ENCODE measurements around the gene XPR1.
"Not testable (repeated sequence)": the region's sequence is repeated elsewhere in the genome, so short reads cannot be mapped to it uniquely, and the experiment has no call there.

Gene XPR1

DNA sequence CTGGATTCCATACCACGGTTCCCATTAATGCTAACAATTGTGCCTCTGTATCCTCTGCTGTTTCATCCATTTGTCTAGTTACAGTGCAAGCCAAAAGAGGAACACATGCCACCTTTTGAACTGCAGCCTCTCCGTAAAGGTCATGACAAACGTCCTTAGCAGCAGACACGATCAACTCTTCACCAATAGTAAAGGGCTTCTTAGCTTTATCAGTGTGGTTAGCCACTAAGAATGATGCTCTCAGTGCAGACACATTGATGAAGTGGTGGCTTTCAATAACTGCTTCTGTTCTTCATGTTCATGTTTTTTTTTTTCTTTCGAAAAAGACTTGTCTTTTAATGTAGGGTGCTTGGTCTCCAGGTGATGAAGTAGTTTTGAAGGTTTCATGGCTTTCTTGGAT lies 14.3 kb downstream of the XPR1 start:
- no peak for DNase-seq

DNA sequence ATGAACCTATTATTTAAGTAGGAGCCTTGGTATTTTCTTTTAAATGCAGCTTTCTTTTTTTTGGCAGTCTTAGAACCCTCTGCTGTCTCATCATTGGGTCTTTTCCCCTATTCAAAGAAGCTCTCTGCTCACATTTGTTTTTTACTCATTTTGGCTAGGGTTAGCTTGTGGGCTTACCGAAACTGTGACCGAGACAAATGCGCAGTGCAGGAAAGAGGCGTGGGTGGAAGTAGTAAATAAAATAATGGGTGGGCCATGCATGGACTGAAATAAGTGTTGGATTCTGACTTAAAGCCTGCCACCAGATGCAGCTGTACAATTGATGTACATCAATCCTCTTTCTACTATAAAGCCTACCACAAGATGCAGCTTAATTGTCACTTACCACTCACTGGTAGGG lies 14.7 kb downstream of the XPR1 start:
- no peak for DNase-seq

DNA sequence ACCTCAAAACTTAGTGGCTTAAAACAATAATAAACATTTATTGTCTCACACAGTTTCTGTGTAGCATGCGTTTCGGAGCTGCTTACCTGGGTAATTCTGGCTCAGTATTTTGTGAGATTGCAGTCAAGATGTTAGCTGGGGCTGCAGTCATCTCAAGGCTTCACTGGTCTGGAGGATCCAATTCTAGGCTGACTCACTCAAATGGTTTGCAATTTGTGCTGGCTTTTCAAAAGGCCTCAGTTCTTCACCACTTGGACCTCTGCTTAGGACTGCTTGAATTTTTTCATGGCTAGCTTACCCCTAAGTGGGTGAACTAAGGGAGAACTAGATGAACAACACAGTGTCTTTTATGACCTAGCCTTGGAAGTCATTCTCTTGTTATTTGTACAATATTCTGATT lies 21.0 kb downstream of the XPR1 start:
- no peak for DNase-seq

DNA sequence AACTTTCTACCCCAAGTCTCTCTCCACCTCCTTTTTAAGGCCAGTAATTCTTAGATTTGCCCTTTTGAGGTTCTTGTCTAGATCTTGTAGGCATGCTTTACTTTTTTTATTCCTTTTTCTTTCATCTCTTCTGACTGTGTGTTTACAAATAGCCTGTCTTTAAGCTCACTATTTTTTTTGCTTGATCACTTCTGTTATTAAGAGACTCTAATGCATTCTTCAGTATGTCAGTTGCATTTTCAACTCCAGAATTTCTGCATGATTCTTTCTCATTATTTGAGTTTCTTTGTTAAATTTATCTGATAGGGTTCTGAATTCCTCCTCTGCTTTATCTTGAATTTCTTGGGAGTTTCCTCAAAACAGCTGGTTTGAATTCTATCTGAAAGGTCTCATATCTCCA lies 30.9 kb downstream of the XPR1 start:
- DNase-seq = no peak

DNA sequence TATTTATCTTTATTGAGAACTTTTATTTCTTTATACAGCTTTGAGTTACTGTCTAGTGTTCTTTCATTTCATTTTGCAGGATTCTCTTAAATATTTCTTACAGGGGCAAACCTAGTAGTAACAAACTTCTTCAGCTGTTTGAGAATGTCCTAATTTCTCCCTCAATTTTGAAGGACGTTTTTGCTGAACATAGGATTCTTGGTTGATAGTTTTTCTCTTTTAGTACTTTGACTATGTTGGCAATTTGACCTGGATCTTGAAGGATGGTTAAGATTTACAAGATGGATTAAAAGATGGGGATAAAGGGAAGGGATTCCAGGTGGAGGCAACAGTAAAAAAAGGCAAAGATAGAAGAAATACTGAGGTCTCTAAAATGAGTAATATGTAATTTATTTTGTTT lies 38.9 kb downstream of the XPR1 start:
- no peak for DNase-seq

DNA sequence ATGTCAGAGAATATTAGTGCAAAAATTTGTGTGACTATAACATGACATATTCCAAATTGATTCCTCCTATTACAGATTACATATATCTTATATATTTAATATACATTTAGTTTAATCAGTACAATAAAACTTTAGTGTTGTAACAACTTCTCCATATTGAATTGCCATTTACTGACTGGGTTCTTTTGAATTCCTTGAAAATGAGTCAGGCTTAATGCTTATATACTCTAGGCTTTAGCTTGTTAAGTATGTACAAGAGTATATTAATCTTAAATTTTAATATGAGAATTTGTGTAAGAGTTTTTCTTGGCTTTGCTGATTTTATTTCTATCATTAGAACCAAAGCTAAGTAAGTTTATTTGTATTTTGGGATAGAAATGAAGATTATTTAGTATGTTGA lies 40.3 kb downstream of the XPR1 start:
- no peak for DNase-seq

DNA sequence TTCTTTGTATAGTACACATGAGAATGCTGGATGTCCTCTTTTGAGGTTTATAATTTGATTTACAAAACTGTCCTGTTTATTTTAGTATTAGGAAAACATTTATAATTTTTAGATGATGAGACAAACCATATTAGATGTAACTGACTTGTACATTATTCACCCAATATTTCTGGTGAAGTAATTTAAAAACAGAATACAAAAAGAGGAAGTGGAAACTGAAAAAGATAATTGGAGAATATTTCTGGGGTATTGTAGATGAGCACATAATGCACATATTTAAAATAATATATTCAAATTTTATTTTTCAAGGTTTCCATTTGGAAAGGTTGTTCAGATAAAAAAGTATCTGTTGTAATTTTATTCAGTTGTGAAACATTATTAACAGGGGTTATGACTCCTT lies 40.7 kb downstream of the XPR1 start:
- no peak for DNase-seq

DNA sequence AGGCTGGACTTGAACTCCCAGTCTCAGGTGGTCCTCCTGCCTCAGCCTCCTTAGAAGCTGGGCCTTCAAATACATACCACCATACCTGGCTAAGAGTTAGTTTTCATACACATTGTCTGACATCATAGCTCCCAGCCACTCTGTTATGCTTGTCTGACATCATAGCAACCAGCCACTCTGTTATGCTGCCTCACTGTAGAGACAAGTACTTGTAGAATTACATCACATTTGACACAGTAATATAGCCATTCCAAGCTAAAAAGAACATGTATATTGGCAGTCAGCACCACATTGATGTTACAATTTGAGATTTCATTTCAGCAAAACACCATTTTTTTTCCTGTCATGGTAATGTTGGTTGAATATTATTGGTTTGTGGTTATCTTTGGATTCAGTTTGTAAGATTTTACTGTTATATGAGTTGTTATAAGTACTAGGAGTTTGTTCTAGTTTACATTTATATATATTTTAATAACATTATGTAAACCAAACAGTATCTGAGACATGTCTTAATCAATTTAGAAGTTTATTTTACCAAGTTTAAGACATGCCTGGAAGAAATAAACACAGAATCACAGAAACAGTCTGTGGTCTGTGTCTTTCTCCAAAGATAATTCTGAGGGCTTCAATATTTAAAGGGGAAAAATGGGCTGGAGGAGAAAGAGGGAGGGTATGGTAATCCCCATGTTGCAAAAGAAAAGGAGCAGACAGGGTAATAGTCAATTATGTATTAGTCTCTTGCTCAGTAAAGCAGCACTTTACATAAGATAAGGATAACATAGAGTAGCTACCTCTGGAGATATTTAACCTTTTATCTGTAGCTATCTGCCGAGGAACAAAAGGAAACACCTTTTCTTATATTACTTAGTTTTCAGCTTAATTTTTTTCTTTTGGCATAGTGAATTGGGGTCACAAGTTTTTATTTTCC lies 43.0 kb downstream of the XPR1 start:
- no peak for DNase-seq

DNA sequence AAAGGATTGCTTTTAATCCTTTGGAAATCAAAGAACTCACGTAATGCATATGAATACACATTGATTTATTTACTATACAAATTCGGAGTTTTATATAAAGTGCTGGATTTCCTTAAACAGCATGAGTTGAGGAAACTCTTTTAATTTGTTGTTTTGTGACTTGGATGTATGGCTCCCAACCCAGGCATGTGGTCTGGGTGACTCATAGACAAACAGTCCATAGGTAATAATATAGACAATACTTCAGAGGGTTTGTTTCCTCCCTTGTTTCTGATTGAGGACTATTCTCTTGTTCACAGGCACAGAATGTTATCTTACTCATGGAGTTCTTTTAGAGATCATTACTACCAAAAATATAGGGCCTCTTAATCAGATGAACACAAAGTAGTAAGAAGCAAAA lies 43.8 kb downstream of the XPR1 start:
- no peak for DNase-seq

DNA sequence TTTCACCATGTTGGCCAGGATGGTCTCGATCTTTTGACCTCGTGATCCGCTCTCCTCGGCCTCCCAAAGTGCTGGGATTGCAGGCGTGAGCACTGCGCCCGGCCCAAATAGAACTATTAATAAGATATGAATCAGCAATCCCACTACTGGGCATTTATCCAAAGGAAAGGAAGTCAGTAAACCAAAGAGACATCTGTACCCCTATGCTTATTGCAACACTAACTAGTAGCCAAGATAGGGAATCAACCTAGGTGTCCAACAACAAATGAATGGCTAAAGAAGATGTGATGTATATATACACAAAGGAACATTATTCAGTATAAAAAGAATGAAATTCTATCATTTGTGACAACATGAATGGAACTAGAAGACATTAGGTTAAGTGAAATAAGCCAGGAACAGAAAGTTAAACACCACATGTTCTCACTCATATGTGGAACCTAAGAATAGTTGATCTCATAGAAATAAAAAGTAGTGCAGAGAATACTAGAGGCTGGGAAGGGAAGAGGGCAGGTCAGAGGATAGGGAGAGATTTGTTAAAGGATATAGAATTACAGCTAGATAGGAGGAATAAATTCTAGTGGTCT lies 48.8 kb downstream of the XPR1 start:
- no peak for DNase-seq

DNA sequence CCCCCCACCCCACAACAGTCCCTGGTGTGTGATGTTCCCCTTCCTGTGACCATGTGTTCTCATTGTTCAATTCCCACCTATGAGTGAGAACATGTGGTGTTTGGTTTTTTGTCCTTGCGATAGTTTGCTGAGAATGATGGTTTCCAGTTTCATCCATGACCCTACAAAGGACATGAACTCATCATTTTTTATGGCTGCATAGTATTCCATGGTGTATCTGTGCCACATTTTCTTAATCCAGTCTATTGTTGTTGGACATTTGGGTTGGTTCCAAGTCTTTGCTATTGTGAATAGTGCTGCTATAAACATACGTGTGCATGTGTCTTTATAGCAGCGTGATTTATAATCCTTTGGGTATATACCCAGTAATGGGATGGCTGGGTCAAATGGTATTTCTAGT lies 51.3 kb downstream of the XPR1 start:
- not testable (repeated sequence) for DNase-seq

DNA sequence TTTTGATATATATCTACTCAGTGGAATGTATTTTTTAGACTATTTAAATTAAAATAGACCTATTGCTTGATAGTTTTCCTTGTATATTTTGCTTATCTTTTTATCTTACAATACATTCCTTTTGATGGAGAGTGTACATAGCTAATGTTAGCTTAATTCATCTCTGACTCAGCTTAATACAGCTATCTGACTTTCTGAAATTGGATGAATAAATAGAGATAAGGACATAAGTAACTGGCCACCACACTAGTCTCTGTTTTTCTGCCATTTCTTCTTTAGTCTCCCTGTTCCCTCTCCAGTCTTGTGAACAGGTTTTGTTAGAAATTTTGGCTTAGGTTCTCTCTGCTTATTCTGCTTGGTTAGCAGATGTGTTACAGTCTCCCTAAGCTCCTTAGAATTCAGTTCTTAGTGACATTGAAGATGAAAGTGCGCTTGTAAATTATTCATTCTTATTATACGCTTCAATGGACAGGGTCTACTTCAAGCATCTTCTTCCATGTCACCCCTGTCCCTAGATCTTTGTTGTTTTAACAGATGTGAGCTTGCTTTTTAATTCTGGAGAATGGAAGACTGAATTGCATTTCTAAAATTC lies 59.6 kb downstream of the XPR1 start:
- DNase-seq = no peak

DNA sequence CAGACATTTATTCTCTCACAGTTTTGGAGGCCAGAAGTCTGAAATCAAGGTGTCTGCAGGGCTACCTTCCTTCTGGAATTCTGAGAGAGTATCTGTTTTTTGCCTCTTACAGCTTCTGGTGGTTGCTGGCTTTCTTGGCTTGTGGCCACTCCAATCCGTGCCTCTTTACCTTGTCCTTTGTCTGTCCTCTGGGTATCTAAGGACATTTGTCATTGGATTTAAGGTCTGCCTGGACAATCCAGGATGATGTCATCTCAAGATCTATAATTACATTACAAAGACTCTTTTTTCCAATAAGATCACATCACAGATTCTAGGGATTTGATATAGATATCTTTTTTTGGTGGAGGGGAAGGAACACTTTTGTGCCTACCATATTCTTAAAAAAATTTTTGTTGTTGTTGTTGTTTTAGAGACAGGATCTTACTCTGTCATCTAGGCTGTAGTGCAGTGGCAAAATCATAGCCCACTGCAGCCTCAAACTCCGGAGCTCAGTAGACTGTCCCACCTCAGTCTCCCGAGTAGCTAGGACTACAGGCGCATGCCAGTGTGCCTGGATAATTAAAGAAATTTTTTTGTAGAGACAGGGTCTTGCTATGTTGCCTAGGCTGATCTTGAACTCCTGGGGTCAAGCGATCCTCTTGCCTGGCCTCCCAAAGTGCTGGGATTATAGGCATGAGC lies 61.9 kb downstream of the XPR1 start:
- no peak for DNase-seq

DNA sequence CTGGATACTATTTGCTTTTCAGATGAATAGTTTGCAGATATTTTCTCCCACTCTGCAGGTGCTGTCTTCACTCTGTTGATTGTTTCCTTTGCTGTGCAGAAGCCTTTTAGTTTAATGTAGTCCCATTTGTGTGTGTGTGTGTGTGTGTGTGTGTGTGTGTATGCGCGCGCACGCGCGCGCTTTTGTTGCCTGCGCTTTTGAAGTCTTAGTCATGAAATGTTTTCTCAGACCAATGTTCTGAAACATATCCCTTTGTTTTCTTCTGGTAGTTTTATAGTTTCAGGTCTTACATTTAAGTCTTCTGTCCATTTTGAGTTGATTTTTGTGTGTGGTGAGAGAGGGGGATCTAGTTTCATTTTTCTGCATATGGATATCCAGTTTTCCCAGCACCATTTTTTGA lies 63.5 kb downstream of the XPR1 start:
- no peak for DNase-seq

DNA sequence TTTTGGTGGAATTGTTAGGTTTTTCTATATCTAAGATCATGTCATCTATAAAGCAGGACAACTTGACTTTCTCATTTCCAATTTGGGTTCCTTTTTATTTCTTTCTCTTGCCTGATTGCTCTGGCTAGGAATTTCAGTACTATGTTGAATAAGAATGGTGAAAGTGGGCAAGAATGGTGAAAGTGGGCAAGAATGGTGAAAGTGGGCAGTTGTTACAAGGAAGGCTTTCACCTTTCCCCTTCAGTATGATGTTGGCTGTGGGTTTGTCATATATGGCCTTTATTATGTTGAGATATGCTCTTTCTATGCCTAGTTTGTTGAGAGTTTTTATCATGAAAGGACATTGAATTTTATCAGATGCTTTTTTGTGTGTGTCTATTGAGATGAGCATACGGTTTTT lies 64.5 kb downstream of the XPR1 start:
- DNase-seq = no peak

DNA sequence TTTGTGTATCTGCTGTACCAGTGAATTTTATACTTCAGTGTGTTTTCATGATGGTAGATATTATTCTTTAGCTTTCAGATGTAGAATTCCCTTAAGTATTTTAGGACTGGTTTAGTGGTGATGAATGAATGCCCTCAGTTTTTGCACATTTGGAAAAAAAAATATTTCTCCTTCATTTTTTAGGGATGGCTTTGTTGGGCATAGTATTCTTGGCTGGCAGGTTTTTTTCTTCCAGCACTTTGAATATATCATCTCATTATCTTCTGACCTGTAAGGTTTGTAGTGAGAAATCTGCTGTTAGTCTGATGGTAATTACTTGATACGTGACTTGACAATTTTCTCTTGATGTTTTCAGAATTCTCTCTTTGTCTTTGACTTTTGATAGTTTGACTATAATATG lies 66.8 kb downstream of the XPR1 start:
- no peak for DNase-seq

DNA sequence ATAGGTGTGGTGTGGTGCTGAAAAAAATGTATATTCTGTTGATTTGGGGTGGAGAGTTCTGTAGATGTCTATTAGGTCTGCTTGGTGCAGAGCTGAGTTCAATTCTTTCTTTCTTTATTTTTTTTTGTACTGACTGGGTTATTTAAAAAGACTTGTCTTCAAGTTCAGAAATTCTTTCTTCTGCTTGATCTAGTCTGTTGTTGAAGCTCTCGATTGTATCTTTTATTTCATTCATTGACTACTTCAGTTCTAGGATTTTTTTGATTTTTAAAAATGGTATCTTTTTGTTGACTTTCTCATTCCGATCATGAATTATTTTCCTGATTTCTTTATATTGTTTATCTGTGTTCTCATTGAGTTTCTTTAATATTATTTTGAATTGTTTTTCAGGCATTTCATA lies 70.6 kb downstream of the XPR1 start:
- DNase-seq = not testable (repeated sequence)

DNA sequence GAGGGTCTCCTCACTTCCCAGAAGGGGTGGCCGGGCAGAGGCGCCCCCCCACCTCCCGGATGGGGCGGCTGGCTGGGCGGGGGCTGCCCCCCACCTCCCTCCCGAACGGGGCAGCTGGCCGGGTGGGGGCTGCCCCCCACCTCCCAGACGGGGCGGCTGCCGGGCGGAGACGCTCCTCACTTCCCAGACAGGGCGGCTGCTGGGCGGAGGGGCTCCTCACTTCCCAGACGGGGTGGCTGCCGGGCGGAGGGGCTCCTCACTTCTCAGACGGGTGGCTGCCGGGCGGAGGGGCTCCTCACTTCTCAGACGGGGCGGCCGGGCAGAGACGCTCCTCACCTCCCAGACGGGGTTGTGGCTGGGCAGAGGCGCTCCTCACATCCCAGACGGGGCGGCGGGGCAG lies 78.9 kb downstream of the XPR1 start:
- DNase-seq = not testable (repeated sequence)

DNA sequence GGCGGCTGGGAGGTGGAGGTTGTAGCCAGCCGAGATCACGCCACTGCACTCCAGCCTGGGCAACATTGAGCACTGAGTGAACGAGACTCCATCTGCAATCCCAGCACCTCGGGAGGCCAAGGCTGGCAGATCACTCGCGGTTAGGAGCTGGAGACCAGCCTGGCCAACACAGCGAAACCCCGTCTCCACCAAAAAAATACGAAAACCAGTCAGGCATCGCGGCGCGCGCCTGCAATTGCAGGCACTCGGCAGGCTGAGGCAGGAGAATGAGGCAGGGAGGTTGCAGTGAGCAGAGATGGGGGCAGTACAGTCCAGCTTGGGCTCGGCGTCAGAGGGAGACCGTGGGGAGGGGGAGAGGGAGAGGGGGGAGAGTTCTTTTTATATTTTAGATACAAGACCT lies 79.4 kb downstream of the XPR1 start:
- DNase-seq = not testable (repeated sequence)

DNA sequence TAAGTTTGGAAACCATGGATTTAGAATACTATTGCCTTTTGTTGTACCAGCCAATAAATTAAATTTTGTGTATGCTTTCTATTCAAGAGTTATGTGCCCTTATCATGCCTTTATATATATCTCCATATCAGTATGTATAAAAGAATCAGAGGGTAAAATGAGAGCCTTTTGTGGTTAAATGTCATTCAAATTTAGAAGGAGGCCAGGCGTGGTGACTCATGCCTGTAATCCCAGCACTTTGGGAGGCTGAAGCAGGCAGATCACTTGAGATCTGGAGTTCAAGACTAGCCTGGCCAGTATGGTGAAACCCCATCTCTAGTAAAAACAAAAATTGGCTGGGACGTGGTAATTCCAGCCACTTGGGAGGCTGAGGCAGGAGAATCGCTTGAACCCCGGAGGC lies 88.9 kb downstream of the XPR1 start:
- no peak for DNase-seq

DNA sequence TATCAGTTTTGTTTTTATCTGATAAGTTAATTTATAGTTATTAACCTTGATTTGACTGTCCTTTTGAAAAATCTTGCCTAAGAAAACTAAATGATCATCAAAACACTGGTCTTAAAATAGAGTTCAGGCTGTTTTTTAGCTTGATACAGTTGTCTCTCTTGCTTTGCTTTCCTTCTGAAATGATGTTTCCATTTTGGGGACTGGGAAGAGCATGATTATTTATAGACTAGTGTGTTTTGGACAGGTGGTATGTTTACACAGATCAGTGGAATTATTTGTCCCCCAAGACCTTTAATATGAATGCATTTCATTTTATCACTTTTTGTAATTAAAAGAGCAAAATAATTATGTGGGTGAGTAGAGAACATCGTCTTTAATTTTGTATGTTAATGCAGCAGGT lies 90.8 kb downstream of the XPR1 start:
- DNase-seq = no peak

DNA sequence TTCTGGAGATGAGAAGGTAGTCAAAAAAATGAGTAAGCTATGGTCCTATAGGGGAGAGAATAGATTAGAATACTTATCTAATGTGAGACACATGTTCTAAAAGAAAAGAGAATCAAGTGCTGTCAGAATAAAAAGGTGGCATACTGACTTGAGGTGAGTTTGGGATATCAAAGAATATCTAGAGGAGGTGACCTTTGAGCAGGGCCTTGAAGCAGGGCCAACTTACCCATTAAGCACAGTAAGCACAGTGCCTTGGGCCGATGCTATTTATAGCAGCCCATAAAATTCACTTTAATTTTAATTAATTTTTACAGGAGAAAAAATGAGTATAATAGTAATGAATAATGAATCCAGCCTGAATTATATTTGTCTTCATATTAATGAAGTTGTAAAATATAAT lies 92.2 kb downstream of the XPR1 start:
- DNase-seq = no peak

DNA sequence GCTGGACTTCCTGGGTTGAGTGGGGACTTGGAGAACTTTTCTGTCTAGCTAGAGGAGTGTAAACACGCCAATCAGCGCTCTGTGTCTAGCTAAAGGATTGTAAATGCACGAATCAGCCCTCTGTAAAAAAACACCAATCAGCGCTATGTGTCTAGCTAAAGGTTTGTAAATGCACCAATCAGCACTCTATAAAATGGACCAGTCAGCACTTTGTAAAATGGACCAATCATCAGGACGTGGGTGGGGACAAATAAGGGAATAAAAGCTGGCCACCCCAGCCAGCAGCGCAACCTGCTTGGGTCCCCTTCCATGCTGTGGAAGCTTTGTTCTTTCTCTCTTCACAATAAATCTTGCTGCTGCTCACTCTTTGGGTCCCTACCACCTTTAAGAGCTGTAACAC lies 94.2 kb downstream of the XPR1 start:
- DNase-seq = not testable (repeated sequence)

DNA sequence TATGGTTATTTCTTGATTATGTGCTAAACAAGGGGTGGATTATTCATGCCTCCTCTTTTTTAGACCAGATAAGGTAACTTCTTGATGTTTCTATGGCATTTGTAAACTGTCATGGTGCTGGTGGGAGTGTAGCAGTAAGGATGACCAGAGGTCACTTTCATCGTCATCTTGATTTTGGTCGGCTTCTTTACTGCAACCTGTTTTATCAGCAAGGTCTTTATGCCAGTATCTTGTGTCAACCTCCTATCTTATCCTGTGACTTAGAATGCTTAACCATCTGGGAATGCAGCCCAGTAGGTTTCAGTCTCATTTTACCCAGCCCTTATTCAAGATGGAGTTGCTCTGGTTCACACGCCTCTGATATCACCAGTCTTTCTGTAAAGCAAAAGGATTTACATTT lies 95.9 kb downstream of the XPR1 start:
- not testable (repeated sequence) for DNase-seq

Data from activated T-cell treated with anti-CD3 and anti-CD28 coated beads for 4 hours (primary cell).